Mucosa of stomach (tissue), 1 donor: ENCODE results near the gene PDX1.

Experiments used
- H3K27me3 ChIP-seq: one replicate; pipeline ENCODE4 v1.7.0; 2013; ENCODE audit warnings: mild to moderate bottlenecking, low read length; ENCODE audit not compliant: control insufficient read depth, insufficient read depth
- H3K36me3 ChIP-seq: one replicate; pipeline ENCODE4 v1.7.0; 2013; ENCODE audit warnings: low read length; ENCODE audit not compliant: control insufficient read depth, insufficient read depth
- H3K4me1 ChIP-seq: one replicate; pipeline ENCODE4 v1.7.0; 2013; ENCODE audit warnings: mild to moderate bottlenecking, low read length; ENCODE audit not compliant: control insufficient read depth, insufficient read depth
- H3K4me3 ChIP-seq: one replicate; pipeline ENCODE4 v1.7.0; 2013; ENCODE audit warnings: low read length
- H3K9ac ChIP-seq: one replicate; pipeline ENCODE4 v1.7.0; 2013; ENCODE audit warnings: mild to moderate bottlenecking, low read length, moderate library complexity
- H3K9me3 ChIP-seq: one replicate; pipeline ENCODE4 v1.7.0; 2013; ENCODE audit warnings: mild to moderate bottlenecking, low read length, moderate library complexity; ENCODE audit not compliant: control insufficient read depth
- donor health status: Pancreatic carcinoma.

Gene PDX1

GRCh38 chr13:27919934-27920676 is at the start of gene PDX1:
PDX1 (plus strand) TSS chr13:27920000; CDS start chr13:27920139, 139 bp downstream.
- Histone ChIP-seq H3K9ac (peak within 1 kb of the TSS; percentile 97), H3K27me3 (peaks cover 45% of the 10 kb centered on the region), H3K4me3 (peak within 1 kb of the TSS; percentile 94), H3K9me3 (no peaks in the 10 kb centered on the region), H3K4me1 (peaks cover 28% of the 10 kb centered on the region), H3K36me3 (no peaks in the 10 kb centered on the region)

- Histone ChIP-seq H3K36me3 (no peaks in the 10 kb centered on the region), H3K27me3 (no peaks in the 10 kb centered on the region), H3K9me3 (no peaks in the 10 kb centered on the region)
These were observed 41.5 kb upstream of the PDX1 start for GRCh38 chr13:27878274-27878673.

GRCh38 chr13:27889471-27889870 is 30.3 kb upstream of the PDX1 start:
- no peaks in the 10 kb centered on the region for H3K36me3 ChIP-seq
- no peaks in the 10 kb centered on the region for H3K9me3 ChIP-seq
- H3K27me3 ChIP-seq, result no peaks in the 10 kb centered on the region
- no peaks in the 10 kb centered on the region for H3K4me1 ChIP-seq
- H3K4me3 ChIP-seq, result no peak overlapping the region
- no peak overlapping the region for H3K9ac ChIP-seq

More at GRCh38 chr13:27878274-27878673, 41.5 kb upstream of the PDX1 start:
- Histone ChIP-seq H3K9ac (no peak overlapping the region), H3K4me1 (no peaks in the 10 kb centered on the region), H3K4me3 (no peak overlapping the region)

GRCh38 chr13:27896726-27897125 is 23.1 kb upstream of the PDX1 start:
- H3K27me3 ChIP-seq, result no peaks in the 10 kb centered on the region
- H3K36me3 ChIP-seq, result no peaks in the 10 kb centered on the region
- no peaks in the 10 kb centered on the region for H3K4me1 ChIP-seq
- H3K9ac ChIP-seq, result no peak overlapping the region
- no peaks in the 10 kb centered on the region for H3K9me3 ChIP-seq
- H3K4me3 ChIP-seq, result no peak overlapping the region

- H3K9me3 ChIP-seq, result no peaks in the 10 kb centered on the region
- H3K27me3 ChIP-seq, result no peaks in the 10 kb centered on the region
- no peaks in the 10 kb centered on the region for H3K36me3 ChIP-seq
- no peak overlapping the region for H3K9ac ChIP-seq
- H3K4me3 ChIP-seq, result no peak overlapping the region
- no peaks in the 10 kb centered on the region for H3K4me1 ChIP-seq
These were observed 15.1 kb upstream of the PDX1 start for GRCh38 chr13:27904719-27905118.

- no peak overlapping the region for H3K4me3 ChIP-seq
- no peaks in the 10 kb centered on the region for H3K9me3 ChIP-seq
- H3K4me1 ChIP-seq, result peaks cover 9% of the 10 kb centered on the region
- H3K27me3 ChIP-seq, result no peaks in the 10 kb centered on the region
- no peaks in the 10 kb centered on the region for H3K36me3 ChIP-seq
- H3K9ac ChIP-seq, result no peak overlapping the region
These were observed 14.2 kb upstream of the PDX1 start for GRCh38 chr13:27905650-27906049.

GRCh38 chr13:27907121-27907787 is 12.5 kb upstream of the PDX1 start:
- peaks cover 24% of the 10 kb centered on the region for H3K4me1 ChIP-seq
- H3K27me3 ChIP-seq, result no peaks in the 10 kb centered on the region
- H3K9ac ChIP-seq, result no peak overlapping the region
- no peaks in the 10 kb centered on the region for H3K36me3 ChIP-seq
- no peak overlapping the region for H3K4me3 ChIP-seq
- H3K9me3 ChIP-seq, result no peaks in the 10 kb centered on the region

- H3K4me3 ChIP-seq, result no peak overlapping the region
- peaks cover 36% of the 10 kb centered on the region for H3K4me1 ChIP-seq
- H3K27me3 ChIP-seq, result peaks cover 5% of the 10 kb centered on the region
- no peak overlapping the region for H3K9ac ChIP-seq
- H3K36me3 ChIP-seq, result no peaks in the 10 kb centered on the region
- no peaks in the 10 kb centered on the region for H3K9me3 ChIP-seq
These were observed 10.4 kb upstream of the PDX1 start for GRCh38 chr13:27909378-27909777.

GRCh38 chr13:27911521-27911920 is 8.3 kb upstream of the PDX1 start:
- Histone ChIP-seq H3K4me1 (peaks cover 48% of the 10 kb centered on the region), H3K36me3 (no peaks in the 10 kb centered on the region), H3K9ac (no peak overlapping the region), H3K4me3 (no peak overlapping the region), H3K27me3 (peaks cover 5% of the 10 kb centered on the region), H3K9me3 (no peaks in the 10 kb centered on the region)

GRCh38 chr13:27913160-27913559 is 6.6 kb upstream of the PDX1 start:
- no peaks in the 10 kb centered on the region for H3K36me3 ChIP-seq
- H3K9ac ChIP-seq, result no peak overlapping the region
- peaks cover 12% of the 10 kb centered on the region for H3K27me3 ChIP-seq
- no peak overlapping the region for H3K4me3 ChIP-seq
- H3K9me3 ChIP-seq, result no peaks in the 10 kb centered on the region
- H3K4me1 ChIP-seq, result peaks cover 51% of the 10 kb centered on the region

GRCh38 chr13:27915301-27916207 is 4.2 kb upstream of the PDX1 start:
- peaks cover 54% of the 10 kb centered on the region for H3K4me1 ChIP-seq
- H3K27me3 ChIP-seq, result peaks cover 24% of the 10 kb centered on the region
- no peaks in the 10 kb centered on the region for H3K9me3 ChIP-seq
- peak overlapping the region; percentile 58 for H3K9ac ChIP-seq
- H3K4me3 ChIP-seq, result no peak overlapping the region
- no peaks in the 10 kb centered on the region for H3K36me3 ChIP-seq
